ENCODE data around the gene PSME3.
"Not testable (repeated sequence)": the region's sequence is repeated elsewhere in the genome, so short reads cannot be mapped to it uniquely, and the experiment has no call there.

Gene PSME3

GRCh38 chr17:42853968-42854790 lies 21.0 kb downstream of the PSME3 start:
- TF ChIP-seq, protein P1, sequence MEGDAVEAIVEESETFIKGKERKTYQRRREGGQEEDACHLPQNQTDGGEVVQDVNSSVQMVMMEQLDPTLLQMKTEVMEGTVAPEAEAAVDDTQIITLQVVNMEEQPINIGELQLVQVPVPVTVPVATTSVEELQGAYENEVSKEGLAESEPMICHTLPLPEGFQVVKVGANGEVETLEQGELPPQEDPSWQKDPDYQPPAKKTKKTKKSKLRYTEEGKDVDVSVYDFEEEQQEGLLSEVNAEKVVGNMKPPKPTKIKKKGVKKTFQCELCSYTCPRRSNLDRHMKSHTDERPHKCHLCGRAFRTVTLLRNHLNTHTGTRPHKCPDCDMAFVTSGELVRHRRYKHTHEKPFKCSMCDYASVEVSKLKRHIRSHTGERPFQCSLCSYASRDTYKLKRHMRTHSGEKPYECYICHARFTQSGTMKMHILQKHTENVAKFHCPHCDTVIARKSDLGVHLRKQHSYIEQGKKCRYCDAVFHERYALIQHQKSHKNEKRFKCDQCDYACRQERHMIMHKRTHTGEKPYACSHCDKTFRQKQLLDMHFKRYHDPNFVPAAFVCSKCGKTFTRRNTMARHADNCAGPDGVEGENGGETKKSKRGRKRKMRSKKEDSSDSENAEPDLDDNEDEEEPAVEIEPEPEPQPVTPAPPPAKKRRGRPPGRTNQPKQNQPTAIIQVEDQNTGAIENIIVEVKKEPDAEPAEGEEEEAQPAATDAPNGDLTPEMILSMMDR (IDR thresholded peaks at IDR 0.05; ENCODE audit: control insufficient read depth, insufficient read depth, low read depth, low read length, missing control alignments), result no peak
- no peak for DNase-seq (ENCODE audit: low read depth)
- H3K4me3 ChIP-seq (ENCODE audit: control insufficient read depth, low read depth, low read length), result no peak overlapping the region

DNA sequence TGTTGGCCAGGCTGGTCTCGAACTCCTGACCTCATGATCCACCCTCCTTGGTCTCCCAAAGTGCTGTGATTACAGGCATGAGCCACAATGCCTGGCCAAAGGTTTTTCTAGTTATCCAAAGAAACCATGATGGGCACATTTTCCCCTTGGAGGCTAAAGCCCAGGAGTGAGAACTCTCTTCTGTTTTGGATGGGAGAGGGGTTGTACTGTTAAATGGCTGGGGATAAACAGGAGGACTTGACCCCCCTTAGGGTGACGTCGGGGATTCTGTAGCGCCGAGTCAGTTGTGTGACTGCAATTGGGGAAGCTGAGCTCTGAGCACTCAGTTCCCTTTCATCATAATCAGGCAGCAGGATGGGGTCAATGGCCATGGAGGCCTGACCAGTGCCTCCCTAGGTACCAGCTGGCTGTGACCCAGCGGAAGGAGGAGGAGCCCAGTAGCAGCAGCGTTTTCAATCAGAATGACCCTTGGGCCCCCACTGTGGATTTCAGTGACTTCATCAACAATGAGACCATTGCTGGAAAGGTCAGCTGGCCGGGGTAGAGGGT lies 21.9 kb downstream of the PSME3 start:
- TF ChIP-seq, protein P1 (IDR thresholded peaks at IDR 0.05; ENCODE audit: control insufficient read depth, insufficient read depth, low read depth, low read length, missing control alignments), result no peak
- no peak for DNase-seq (ENCODE audit: low read depth)
- H3K4me3 ChIP-seq (ENCODE audit: control insufficient read depth, low read depth, low read length), result no peak overlapping the region

- not testable (repeated sequence) for H3K4me3 ChIP-seq (ENCODE audit: control insufficient read depth, low read depth, low read length); DNase-seq (ENCODE audit: low read depth)
These were observed 22.9 kb downstream of the PSME3 start for GRCh38 chr17:42856093-42856492.

DNA sequence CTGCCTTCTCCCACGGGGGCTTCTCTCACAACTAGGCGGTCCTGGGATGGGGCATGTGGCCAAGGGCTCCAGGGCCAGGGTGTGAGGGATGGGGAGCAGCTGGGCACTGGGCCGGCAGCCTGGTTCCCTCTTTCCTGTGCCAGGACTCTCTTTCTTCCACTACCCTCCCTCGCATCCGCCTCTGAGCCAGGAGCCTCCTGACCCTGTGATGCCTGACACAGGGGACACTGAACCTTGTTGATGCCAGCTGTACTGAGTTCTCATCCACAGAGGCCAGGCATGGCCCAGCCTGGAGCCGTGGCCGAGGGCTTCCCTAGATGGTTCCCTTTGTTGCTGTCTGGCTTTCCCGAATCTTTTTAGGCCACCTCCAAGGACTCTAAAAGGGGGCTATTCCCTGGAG lies 23.3 kb downstream of the PSME3 start:
- H3K4me3 ChIP-seq (ENCODE audit: control insufficient read depth, low read depth, low read length); DNase-seq (ENCODE audit: low read depth): not testable (repeated sequence)

DNA sequence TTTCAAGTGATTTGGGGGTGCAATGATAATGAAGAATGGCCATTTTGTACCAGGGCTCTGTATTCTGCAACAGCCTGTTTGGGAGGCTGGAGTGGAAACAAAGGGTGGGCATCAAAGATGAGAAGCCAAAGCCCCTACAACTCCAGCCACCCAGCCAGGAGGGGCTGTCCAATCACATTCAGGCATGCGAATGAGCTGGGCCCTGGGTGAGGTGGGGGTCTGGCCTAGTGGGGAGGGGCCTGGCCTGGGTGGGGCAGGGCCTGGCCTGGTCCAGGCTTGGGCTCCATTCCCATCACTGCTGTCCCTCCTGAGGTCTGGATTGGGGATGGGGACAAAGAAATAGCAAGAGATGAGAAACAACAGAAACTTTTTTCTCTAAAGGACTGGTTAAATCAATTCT lies 24.2 kb downstream of the PSME3 start:
- H3K4me3 ChIP-seq (ENCODE audit: control insufficient read depth, low read depth, low read length), result no peak overlapping the region
- no peak for DNase-seq (ENCODE audit: low read depth)
- TF ChIP-seq, protein P1 (IDR thresholded peaks at IDR 0.05; ENCODE audit: control insufficient read depth, insufficient read depth, low read depth, low read length, missing control alignments), result no peak

- DNase-seq (ENCODE audit: low read depth), result no peak
- TF ChIP-seq, protein P1 (IDR thresholded peaks at IDR 0.05; ENCODE audit: control insufficient read depth, insufficient read depth, low read depth, low read length, missing control alignments), result no peak
- no peak overlapping the region for H3K4me3 ChIP-seq (ENCODE audit: control insufficient read depth, low read depth, low read length)
These were observed 32.5 kb downstream of the PSME3 start for GRCh38 chr17:42865638-42866094.

DNA sequence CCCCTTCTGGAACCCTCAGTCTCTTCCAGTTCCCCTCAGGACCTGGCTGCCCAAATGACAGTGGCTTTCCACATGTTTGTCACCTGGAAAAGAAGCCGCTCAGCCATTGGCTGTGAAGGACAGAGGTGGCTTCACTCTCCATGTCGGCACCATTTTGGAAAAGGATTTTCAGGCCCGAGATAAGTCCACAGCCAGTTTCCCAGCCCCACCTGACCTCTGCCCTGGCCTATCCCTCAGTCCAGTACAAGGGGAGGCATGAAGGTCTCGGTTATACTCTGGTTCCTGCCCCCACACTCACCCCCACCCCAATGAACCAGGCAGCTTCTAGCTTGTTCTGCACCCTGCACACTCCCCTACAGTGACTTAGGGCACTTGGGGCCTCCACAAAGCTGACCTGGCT lies 33.0 kb downstream of the PSME3 start:
- DNase-seq (ENCODE audit: low read depth), result no peak
- no peak overlapping the region for H3K4me3 ChIP-seq (ENCODE audit: control insufficient read depth, low read depth, low read length)
- TF ChIP-seq, protein P1 (IDR thresholded peaks at IDR 0.05; ENCODE audit: control insufficient read depth, insufficient read depth, low read depth, low read length, missing control alignments), result no peak
